K562 (cell line): ENCODE measurements around the gene COX20. TPM values are rescaled to one million over a fixed set of nuclear protein-coding genes. Genes with fewer than 3 reads are reported as not detected.

Source experiments
- ETV6 ChIP-seq, 3 experiments: fragments of 150-350 bp in 1 of 3; sonication (generic) in 1 of 3; formaldehyde crosslinking in 1 of 3; IDR thresholded peaks; 2 replicates each; pipeline versions ENCODE4 v1.6.1 to v1.8.0; 2014 to 2022; ENCODE audit warnings: borderline replicate concordance in 2 of 3, low read depth in 2 of 3, antibody characterized with exemption in 1 of 3, low read length in 1 of 3, mild to moderate bottlenecking in 1 of 3, missing genetic modification reagents in 1 of 3
- FOXK2 ChIP-seq, 2 experiments: fragments of 450-650 bp; IDR thresholded peaks in 1 of 2; conservative IDR thresholded peaks in 1 of 2; 2 replicates each; pipeline ENCODE4 v1.6.1; 2016; ENCODE audit warnings: low read depth in 2 of 2, mild to moderate bottlenecking in 1 of 2
- JUND ChIP-seq, 2 experiments: IDR thresholded peaks; 2 replicates in 1 of 2; 3 replicates in 1 of 2; pipeline ENCODE4 v1.6.1; 2011; ENCODE audit warnings: borderline replicate concordance in 2 of 2, low read depth in 2 of 2, low read length in 2 of 2, improper control_type of control experiment in 1 of 2, missing biosample characterization in 1 of 2, missing genetic modification characterization in 1 of 2, missing genetic modification reagents in 1 of 2
- MNT ChIP-seq, 2 experiments: fragments of 450-650 bp; conservative IDR thresholded peaks; 2 replicates each; pipeline ENCODE4 v1.6.1; 2017; ENCODE audit warnings: mild to moderate bottlenecking in 2 of 2, moderate library complexity in 2 of 2
- TFAM ChIP-seq: fragments of 250-450 bp; sonication (Bioruptor Pico); conservative IDR thresholded peaks from 2 replicates; pipeline ENCODE4 v1.5.0; 2021; ENCODE audit warnings: mild to moderate bottlenecking, moderate library complexity
- ZNF165 ChIP-seq: fragments of 250-450 bp; sonication (Bioruptor Pico); IDR thresholded peaks from 2 replicates; pipeline ENCODE4 v1.4.0; 2020; ENCODE audit warnings: borderline replicate concordance
- ZNF282 ChIP-seq: sonication (generic); formaldehyde crosslinking; IDR thresholded peaks from 2 replicates; pipeline ENCODE4 v1.8.1; 2023; ENCODE audit warnings: missing genetic modification reagents
- ZNF316 ChIP-seq: fragments of 450-650 bp; IDR thresholded peaks from 2 replicates; pipeline ENCODE4 v1.6.1; 2016
- polyA plus RNA-seq, 8 experiments: library from polyadenylated mRNA; depleted of rRNA in 4 of 8; stranded (reverse) in 5 of 8; unstranded in 3 of 8; fragments of >200 nt; fragmentation: Nextera tagmentation in 2 of 8; fragmentation: Illumina TruSeq in 1 of 8; extraction: Ambion mirVana in 2 of 8; extraction: Trizol in 1 of 8; gene quantifications; 2 replicates each; pipeline versions ENCODE4 v1.2.1 to v1.2.3, GENCODE V29; 2011 to 2014; ENCODE audit warnings: inconsistent platforms in 1 of 8, missing spikeins in 1 of 8
- total RNA-seq, 7 experiments: library from RNA; depleted of rRNA in 6 of 7; stranded (reverse); fragments of >200 nt in 6 of 7; fragmentation: Illumina TruSeq in 2 of 7; extraction: Trizol in 2 of 7; gene quantifications; 2 replicates each; pipeline versions ENCODE4 v1.2.1 to v1.2.3, GENCODE V29; 2011 to 2021; ENCODE audit warnings: low replicate concordance in 1 of 7

COX20 gene
- total and polyA plus RNA-seq, 9 of the 15 experiments (the other 6 are each of a cell fraction or from before 2014, with no cell fraction given): 41.5 to 192 (median 84.3) TPM

- TF ChIP-seq MNT (conservative IDR thresholded peaks at IDR 0.05) (peak; percentile 51 to 67; a peak in 3 of 4 replicates), TFAM (no peak), ZNF165 (0 out of 2 replicates have a peak, but pooled peaks have one; percentile 15), FOXK2 (conservative IDR thresholded peaks at IDR 0.05 in 1 of 2, IDR thresholded peaks at IDR 0.05 in 1 of 2; ENCODE audit: low read depth in 2 of 2) (0 out of 4 replicates have a peak, but pooled peaks of 1 of the 2 experiments have one; percentile 12), ETV6 (IDR thresholded peaks at IDR 0.05; ENCODE audit: borderline replicate concordance in 1 of 2, low read depth in 2 of 2, low read length in 1 of 2) (no peak), ETV6 (CRISPR knock-in tag; IDR thresholded peaks at IDR 0.05; ENCODE audit: borderline replicate concordance) (no peak), ZNF282 (CRISPR knock-in tag) (no peak), ZNF316 (no peak), JUND (IDR thresholded peaks at IDR 0.05; ENCODE audit: borderline replicate concordance, low read depth, low read length) (peak; percentile 31; the same call in 1 of the 2 replicates), JUND (tag; IDR thresholded peaks at IDR 0.05; ENCODE audit: borderline replicate concordance, low read depth, low read length) (no peak)
Observed at GRCh38 chr1:244796719-244797406, 38.6 kb upstream of the COX20 start (continued).
